PFSK-1 (cell line): ENCODE measurements around the gene SYCP2.

Source experiments
- POLR2AphosphoS5 ChIP-seq: IDR thresholded peaks from 2 replicates; pipeline ENCODE4 v1.6.1; 2012; ENCODE audit warnings: low read depth, mild to moderate bottlenecking, control low read depth, low read length, moderate library complexity
- REST ChIP-seq, 2 experiments: IDR thresholded peaks; 2 replicates each; pipeline versions ENCODE4 v1.6.1 to v1.8.0; 2011 to 2012; ENCODE audit warnings: low read depth in 2 of 2, low read length in 2 of 2, control low read depth in 1 of 2, inconsistent platforms in 1 of 2, mild to moderate bottlenecking in 1 of 2, moderate library complexity in 1 of 2; ENCODE audit not compliant: insufficient read depth in 1 of 2
- TAF1 ChIP-seq: IDR thresholded peaks from 2 replicates; pipeline ENCODE4 v1.6.1; 2012; ENCODE audit warnings: low read length, control low read depth, borderline replicate concordance; ENCODE audit not compliant: insufficient read depth

- TF ChIP-seq TAF1 (no peak), POLR2AphosphoS5 (no peak), REST (IDR thresholded peaks at IDR 0.05; ENCODE audit: insufficient read depth in 1 of 2, low read depth in 2 of 2, low read length in 2 of 2) (no peak)
These were observed 16.5 kb upstream of the SYCP2 start for GRCh38 chr20:59949911-59950310.
